ENCODE measurements around the gene LYSMD1.

DNA sequence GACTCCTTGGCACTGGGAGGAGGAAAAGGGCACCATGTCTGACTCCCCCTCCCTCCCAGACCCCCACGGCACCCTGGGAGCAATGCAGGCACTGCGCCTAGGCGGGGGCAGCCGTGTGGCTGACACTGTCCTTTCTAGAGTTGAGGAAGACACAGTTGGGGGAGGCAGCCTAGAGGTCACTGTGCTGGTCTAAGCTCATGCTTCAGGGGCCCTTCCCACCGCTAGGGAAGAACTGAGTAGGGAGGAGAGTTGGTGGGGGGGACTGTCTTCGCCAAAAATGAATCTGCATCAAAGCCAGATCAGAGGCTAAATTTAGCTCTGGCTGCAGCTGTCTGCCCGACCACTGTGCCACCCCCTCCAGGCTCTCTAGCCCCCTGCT, 22.7 kb downstream of the LYSMD1 start:
- TF ChIP-seq ZC3H10 (CRISPR knock-in tag; IDR thresholded peaks at IDR 0.05): no peak
- TF ChIP-seq, protein P1, sequence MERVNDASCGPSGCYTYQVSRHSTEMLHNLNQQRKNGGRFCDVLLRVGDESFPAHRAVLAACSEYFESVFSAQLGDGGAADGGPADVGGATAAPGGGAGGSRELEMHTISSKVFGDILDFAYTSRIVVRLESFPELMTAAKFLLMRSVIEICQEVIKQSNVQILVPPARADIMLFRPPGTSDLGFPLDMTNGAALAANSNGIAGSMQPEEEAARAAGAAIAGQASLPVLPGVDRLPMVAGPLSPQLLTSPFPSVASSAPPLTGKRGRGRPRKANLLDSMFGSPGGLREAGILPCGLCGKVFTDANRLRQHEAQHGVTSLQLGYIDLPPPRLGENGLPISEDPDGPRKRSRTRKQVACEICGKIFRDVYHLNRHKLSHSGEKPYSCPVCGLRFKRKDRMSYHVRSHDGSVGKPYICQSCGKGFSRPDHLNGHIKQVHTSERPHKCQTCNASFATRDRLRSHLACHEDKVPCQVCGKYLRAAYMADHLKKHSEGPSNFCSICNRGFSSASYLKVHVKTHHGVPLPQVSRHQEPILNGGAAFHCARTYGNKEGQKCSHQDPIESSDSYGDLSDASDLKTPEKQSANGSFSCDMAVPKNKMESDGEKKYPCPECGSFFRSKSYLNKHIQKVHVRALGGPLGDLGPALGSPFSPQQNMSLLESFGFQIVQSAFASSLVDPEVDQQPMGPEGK (CRISPR knock-in tag; IDR thresholded peaks at IDR 0.05; ENCODE audit: borderline replicate concordance): no peak
- TF ChIP-seq, protein P2, sequence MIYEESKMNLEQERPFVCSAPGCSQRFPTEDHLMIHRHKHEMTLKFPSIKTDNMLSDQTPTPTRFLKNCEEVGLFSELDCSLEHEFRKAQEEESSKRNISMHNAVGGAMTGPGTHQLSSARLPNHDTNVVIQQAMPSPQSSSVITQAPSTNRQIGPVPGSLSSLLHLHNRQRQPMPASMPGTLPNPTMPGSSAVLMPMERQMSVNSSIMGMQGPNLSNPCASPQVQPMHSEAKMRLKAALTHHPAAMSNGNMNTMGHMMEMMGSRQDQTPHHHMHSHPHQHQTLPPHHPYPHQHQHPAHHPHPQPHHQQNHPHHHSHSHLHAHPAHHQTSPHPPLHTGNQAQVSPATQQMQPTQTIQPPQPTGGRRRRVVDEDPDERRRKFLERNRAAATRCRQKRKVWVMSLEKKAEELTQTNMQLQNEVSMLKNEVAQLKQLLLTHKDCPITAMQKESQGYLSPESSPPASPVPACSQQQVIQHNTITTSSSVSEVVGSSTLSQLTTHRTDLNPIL (CRISPR knock-in tag; IDR thresholded peaks at IDR 0.05; ENCODE audit: low read depth): no peak
- no peak for TF ChIP-seq ZFP30 (CRISPR knock-in tag; IDR thresholded peaks at IDR 0.05)
- TF ChIP-seq ZNF8 (CRISPR knock-in tag; IDR thresholded peaks at IDR 0.05): no peak
- no peak for TF ChIP-seq ZFP3 (CRISPR knock-in tag; IDR thresholded peaks at IDR 0.05)
- TF ChIP-seq ARNTL (CRISPR knock-in tag; IDR thresholded peaks at IDR 0.05; ENCODE audit: borderline replicate concordance, low read depth): no peak
- TF ChIP-seq SNAI2 (CRISPR knock-in tag; IDR thresholded peaks at IDR 0.05): no peak
- TF ChIP-seq TCF4 (CRISPR knock-in tag; IDR thresholded peaks at IDR 0.05; ENCODE audit: borderline replicate concordance): no peak
- TF ChIP-seq ISL1 (CRISPR knock-in tag; IDR thresholded peaks at IDR 0.05): no peak

Measured in SK-N-SH treated with all-trans-retinoic acid at 6 μM for 48 hours (cell line).